Measurements from ENCODE around the gene LPP.

- no peak for TF ChIP-seq EZH2 (IDR thresholded peaks at IDR 0.05)
- TF ChIP-seq POLR2AphosphoS5 (IDR thresholded peaks at IDR 0.05; ENCODE audit: borderline replicate concordance, low read depth, low read length): no peak
These were observed 33.1 kb downstream of the LPP start for GRCh38 chr3:188187053-188187452.

All from SK-N-MC (cell line).